Stimulated activated CD8-positive, alpha-beta memory T cell treated with anti-CD3 and anti-CD28 coated beads, Interleukin-2, amount 100 ng/mL, for 48 hours (primary cell): ENCODE results near the gene HINT2.

Experiments
- DNase-seq, 2 donors: peaks; one replicate each; pipeline ENCODE4 v3.0.0-alpha.2; 2020; ENCODE audit warnings: low read depth in 2 of 2

Gene HINT2

GRCh38 chr9:35840881-35841644 lies 26.2 kb upstream of the HINT2 start:
- no peak for DNase-seq

DNA sequence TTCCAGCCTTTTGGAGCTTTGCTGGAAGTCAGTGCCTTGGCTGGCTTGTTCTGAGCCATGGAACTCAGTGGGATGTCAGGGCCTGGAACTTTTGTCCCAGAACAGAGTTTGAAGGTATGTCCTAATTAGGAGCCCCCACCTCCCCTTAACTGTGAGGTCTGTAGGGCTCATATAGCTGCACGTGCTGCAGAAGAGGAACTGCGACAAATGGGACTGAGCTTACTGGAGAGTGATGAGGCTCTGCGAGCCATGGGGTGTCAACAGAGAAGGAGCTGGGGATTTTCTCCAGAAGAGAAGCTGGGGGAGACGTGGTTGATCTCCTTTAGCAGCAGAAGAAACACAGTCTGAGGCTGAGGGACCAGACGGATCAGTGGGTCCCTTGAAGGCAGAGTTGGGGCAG lies 25.1 kb upstream of the HINT2 start:
- no peak for DNase-seq

- no peak for DNase-seq
Measured at GRCh38 chr9:35836595-35836994, 21.8 kb upstream of the HINT2 start.

- no peak for DNase-seq
Measured at GRCh38 chr9:35835766-35836165, 20.9 kb upstream of the HINT2 start.

- DNase-seq = no peak
Measured at GRCh38 chr9:35835216-35835632, 20.4 kb upstream of the HINT2 start.

DNA sequence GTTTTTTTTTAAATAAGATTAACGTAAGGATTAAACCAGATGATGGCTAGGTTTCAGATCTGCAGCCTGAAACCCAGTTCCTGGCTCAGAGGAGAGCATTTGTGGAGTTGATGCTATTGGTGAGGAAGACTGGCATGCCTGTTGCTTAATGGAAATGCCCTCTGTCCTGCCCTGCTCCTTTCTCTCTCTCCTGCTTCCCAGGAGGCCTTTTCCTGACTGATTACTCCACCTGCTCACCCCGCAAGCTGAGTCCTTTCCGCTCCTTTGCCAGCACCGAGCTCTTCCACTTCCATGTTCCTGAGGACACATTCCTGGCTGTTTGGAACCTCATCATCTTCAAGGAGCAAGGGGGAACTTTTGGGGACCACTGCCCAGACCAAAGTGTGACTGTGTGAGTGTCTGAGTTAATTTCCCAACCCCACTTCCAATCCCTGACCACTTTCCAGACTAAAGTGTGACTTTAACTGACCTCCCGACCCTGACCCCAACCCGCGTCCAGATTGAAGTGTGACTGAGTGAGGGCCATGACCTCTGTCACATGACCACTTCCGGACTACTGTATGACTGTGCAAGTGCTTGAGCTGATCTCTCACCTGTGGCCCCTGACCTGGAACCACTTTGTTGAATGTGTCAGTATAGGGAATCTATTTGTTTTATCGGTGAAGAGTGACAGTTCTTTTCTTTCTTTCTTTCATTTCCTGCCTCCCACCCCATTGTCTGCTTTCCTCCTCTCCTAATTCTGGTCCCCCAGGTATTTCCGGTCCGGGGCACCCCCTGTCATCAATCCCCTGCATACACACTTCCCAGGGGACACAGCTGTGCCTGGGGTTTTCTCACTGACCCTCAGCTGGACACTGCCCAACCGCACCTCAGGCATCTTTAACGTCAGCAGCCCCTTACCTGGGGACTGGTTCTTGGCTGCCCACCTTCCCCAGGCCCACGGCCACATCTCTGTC lies 19.7 kb upstream of the HINT2 start:
- DNase-seq = no peak

DNA sequence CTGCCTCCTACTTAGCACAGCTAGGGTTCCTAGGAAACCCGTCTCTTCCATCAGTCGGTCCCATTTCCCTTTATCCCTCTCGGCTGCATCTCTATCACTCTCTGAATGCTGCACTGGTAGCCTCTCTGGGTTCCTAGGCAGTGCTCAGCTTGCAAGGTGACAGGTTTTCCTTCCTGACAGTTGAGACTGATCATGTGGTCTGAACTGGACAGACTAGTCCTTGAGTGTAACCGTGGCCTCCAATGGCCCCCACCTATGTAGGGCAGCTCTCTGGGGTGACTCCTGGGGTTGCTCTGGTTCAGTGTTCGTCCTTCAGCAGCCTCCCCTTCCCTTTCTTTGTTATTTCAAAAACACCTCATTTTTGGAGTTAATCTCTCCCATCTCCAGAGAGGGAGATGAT lies 18.0 kb upstream of the HINT2 start:
- DNase-seq = no peak

GRCh38 chr9:35831040-35831439 lies 16.2 kb upstream of the HINT2 start:
- DNase-seq = no peak

GRCh38 chr9:35829764-35830096 lies 14.9 kb upstream of the HINT2 start:
- no peak for DNase-seq

DNA sequence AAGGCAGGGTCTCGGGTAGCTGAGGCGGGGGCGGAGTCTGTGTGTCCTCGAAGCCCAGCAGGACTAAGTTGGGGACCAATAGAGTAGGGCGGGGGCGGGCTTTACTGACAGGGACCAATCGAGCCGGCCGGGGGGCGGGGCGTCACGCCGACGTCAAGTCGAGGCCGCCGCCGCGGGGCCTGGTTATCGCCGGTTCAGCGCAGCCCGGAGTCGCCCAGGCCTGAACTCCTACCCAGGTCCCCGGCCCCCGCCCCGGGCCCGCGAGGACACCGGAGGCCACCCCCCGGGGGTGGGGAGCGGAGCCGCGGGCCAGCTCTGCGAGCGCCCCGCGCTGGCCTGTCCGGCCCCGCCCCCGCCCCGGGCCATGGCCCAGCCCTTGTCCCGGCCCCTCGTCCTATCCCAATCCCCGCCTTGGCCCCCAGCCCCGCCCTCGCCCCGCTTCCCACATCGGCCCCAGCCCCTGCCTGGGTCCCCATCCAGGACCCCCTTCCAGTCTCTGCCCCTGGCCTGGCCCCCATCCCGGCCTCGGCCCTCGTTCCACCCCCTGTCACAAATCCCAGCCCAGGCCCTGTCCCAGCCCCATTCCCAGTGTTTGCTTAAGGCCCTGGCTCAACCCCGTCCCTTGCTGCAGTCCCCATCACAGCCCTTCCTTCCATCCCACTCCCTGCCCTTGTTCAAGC lies 14.4 kb upstream of the HINT2 start, which contains the start of gene TMEM8B:
TSS of gene TMEM8B (plus strand) at position 145 of the 680 bp plus-strand sequence. CDS start at position 365, 220 bp downstream.
- peak; percentile 93 to 95 for DNase-seq

- no peak for DNase-seq
Measured at GRCh38 chr9:35828716-35829083, 13.9 kb upstream of the HINT2 start, which contains the start of gene FAM221B. FAM221B (minus strand) TSS chr9:35828732; CDS start chr9:35826161, 2,571 bp downstream.

DNA sequence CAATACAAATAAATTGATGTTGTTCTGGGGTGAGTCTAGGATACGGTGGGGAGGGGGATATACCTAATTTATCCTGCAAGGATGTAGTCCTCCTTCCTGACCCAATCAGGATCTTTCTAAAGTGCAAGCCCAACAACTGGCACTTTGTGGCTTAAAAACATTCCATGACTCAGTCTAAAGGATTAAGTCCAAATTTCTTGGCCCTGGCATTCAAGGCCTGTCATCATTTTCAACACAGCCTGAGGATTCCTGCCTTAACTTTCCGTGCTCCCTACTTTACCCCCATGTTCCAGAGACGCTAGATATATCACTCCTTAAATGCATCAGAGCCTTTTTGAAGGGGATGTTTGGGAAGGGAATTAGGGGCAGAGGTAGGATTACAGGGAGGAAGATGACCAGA lies 12.6 kb upstream of the HINT2 start:
- DNase-seq = no peak

GRCh38 chr9:35826071-35826701 lies 11.3 kb upstream of the HINT2 start:
- DNase-seq = no peak

DNA sequence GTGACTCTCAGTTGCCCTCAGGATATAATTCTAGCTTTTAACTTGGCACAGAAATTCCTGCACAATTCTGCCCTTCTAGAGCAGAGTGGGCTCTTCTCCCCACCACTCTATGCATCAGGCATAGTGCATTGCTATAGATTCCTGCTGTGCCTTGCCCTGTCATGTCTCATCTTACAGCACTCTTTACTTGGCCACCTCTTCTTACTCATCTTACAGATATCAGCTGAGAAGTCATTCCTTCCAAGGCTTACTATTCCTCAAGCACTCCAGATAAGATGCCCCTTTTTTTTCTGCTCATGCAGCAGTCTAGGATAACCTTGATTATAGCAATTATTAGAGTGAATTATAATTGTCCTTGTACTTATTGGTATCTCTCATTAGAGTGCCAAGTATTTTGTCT lies 8.1 kb upstream of the HINT2 start:
- DNase-seq = no peak

GRCh38 chr9:35820076-35820475 lies 5.2 kb upstream of the HINT2 start:
- no peak for DNase-seq

DNA sequence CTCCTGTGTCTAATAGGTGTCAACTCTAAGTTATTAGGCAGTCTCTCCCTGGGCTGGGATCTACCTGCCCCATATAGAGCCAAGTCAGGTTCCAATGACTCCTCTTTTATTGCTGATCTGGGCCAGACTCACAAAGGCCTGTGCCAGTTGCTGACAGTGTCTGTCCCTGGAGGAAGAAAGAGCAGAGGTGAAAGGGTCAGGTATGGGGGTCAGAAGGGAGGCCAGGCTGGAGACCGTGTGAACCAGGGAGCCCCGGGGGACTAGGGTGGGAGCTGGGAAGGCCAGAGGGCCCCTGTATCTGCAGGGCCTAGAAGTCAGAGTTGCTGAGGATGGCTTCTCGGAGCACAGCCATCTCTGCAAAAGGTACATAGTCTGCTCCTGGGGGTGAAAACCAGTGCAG lies 3.5 kb upstream of the HINT2 start:
- no peak for DNase-seq

DNA sequence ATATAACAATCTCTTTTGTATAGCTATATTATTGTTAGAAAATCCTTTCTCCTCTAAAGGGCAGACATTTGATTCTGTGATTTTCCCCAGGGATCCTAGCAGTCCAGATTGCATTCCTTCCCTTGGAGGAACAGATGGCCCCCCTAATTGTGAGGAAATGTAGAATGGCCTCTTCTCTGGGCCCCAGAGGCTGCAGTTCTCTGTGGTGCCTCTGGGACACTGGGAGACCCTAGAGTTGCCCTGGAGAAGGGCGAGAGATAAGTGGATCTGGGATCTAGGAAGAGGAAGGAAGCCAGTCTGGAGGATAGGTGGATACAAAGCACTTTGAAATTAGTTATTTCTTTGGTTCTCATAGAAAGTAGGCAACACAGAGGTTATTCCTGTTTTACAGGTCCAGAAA lies 1.9 kb upstream of the HINT2 start:
- no peak for DNase-seq

GRCh38 chr9:35814106-35814840 lies 569 bp downstream of the HINT2 start:
- DNase-seq = no peak

DNA sequence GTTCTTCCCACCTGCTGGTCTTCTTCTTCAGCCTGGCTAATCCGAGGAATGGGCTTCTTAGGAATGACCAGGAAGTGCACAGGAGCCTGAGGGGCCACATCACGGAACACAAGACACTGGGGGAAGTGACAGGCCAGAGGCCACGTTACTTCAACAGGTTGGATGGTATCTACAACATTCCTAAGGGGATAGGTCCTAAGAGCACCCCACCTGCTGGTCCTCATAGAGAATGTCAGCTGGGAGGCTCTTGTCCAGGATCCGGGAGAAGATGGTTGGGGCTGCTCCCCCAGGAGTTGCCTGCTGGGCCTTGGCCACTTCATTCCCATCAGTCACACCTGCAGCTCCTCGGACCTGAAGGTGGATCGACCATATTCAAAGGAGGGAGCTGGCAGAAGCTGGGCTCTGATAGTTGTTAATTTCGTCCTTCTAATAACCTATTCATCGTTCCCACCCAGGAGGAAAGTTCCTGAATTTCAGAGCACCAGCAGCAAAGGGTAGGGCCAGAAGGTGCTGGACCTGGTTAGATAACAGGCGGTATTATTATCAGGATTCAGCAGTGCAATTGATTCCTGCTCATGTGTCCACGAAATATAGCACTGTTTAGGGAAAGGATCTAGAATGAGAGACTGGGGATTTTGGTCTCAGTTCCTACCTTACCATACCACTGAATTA lies 1.3 kb downstream of the HINT2 start:
- DNase-seq = no peak

- peak; percentile 86 to 90 for DNase-seq
Measured at GRCh38 chr9:35812025-35812602, 2.7 kb downstream of the HINT2 start, which contains the start of gene SPAG8. SPAG8 (minus strand) TSS chr9:35812262; CDS start chr9:35812147, 115 bp downstream.
